ENCODE measurements around the gene NMNAT1. TPM values are rescaled to one million over a fixed set of nuclear protein-coding genes. Genes with fewer than 3 reads are reported as not detected.

NMNAT1 gene
- total RNA-seq, 1 experiment from 2014 or later, result 8.6 TPM

DNA sequence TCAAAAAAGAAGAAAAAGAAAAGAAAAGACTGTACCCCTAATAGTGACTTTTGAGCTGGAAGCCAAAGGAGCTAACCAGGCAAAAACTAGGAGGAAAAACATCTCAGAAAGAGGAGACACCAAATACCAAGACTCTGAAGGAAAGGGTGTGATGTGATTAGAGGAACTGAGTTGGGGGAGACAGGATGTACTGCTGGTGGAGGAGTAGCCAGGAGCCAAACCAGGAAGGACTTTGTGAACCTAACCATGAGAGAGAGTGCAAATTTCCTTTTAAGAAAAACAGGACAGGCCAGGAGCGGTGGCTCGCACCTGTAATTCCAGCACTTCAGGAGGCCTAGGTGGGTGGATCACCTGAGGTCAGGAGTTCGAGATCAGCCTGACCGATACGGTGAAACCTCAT is 49.6 kb downstream of the NMNAT1 start:
- ChIA-PET RAD21 (ENCODE audit: low non-redundant PET in 1 of 2, low total read pairs in 2 of 2, uncharacterized antibody in 2 of 2, unreplicated experiment in 2 of 2) (no interaction called here), POLR2A (no interaction called here), CTCF (interaction anchor here (0.6 kb wide), 1 partner anchor 161 kb away, joined by 3 read pairs; no protein-coding TSS in a partner anchor)
- no peak for DNase-seq (ENCODE audit: low read depth, low spot score)
- no peak for ATAC-seq
- H3K9me3 ChIP-seq (ENCODE audit: control insufficient read depth in 1 of 2, insufficient read depth in 1 of 2, low read depth in 1 of 2, low read length in 2 of 2), result no peaks in the 10 kb centered on the region
- peaks cover 5 to 8% of the 10 kb centered on the region in 2 experiments for H3K4me1 ChIP-seq (ENCODE audit: control insufficient read depth in 1 of 2, insufficient read depth in 2 of 2, low read length in 2 of 2)
- intact Hi-C loops (cut with micrococcal nuclease), result no loop called here
- no peaks in the 10 kb centered on the region for H3K36me3 ChIP-seq (ENCODE audit: control insufficient read depth in 1 of 2, insufficient read depth in 2 of 2, low read length in 2 of 2)
- TF ChIP-seq FOSL1 (IDR thresholded peaks at IDR 0.05; ENCODE audit: low read depth), result no peak
- no peak for TF ChIP-seq YY1 (IDR thresholded peaks at IDR 0.05; ENCODE audit: extremely low read depth, insufficient replicate concordance, low read depth, low read length)
- no peak for TF ChIP-seq ELF1 (IDR thresholded peaks at IDR 0.05; ENCODE audit: borderline replicate concordance, low read depth)
- no peak for TF ChIP-seq RAD21 (IDR thresholded peaks at IDR 0.05; ENCODE audit: low read depth)
- TF ChIP-seq, protein P1, sequence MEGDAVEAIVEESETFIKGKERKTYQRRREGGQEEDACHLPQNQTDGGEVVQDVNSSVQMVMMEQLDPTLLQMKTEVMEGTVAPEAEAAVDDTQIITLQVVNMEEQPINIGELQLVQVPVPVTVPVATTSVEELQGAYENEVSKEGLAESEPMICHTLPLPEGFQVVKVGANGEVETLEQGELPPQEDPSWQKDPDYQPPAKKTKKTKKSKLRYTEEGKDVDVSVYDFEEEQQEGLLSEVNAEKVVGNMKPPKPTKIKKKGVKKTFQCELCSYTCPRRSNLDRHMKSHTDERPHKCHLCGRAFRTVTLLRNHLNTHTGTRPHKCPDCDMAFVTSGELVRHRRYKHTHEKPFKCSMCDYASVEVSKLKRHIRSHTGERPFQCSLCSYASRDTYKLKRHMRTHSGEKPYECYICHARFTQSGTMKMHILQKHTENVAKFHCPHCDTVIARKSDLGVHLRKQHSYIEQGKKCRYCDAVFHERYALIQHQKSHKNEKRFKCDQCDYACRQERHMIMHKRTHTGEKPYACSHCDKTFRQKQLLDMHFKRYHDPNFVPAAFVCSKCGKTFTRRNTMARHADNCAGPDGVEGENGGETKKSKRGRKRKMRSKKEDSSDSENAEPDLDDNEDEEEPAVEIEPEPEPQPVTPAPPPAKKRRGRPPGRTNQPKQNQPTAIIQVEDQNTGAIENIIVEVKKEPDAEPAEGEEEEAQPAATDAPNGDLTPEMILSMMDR (IDR thresholded peaks at IDR 0.05 in 2 of 3, conservative IDR thresholded peaks at IDR 0.05 in 1 of 3; ENCODE audit: borderline replicate concordance in 1 of 3, insufficient read depth in 1 of 3, low read depth in 2 of 3, low read length in 2 of 3), result no peak
- TF ChIP-seq SRF (IDR thresholded peaks at IDR 0.05; ENCODE audit: low read depth), result no peak
- TF ChIP-seq, protein P2, sequence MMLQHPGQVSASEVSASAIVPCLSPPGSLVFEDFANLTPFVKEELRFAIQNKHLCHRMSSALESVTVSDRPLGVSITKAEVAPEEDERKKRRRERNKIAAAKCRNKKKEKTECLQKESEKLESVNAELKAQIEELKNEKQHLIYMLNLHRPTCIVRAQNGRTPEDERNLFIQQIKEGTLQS (IDR thresholded peaks at IDR 0.05), result no peak
- TF ChIP-seq, protein P3, sequence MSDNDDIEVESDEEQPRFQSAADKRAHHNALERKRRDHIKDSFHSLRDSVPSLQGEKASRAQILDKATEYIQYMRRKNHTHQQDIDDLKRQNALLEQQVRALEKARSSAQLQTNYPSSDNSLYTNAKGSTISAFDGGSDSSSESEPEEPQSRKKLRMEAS (IDR thresholded peaks at IDR 0.05), result no peak
- TF ChIP-seq EZH2 (IDR thresholded peaks at IDR 0.05), result no peak
- TF ChIP-seq SP1 (IDR thresholded peaks at IDR 0.05; ENCODE audit: low read depth), result no peak
- TF ChIP-seq SIN3A (IDR thresholded peaks at IDR 0.05; ENCODE audit: low read depth), result no peak
- no peak overlapping the region for H3K4me2 ChIP-seq (ENCODE audit: low read length)
- H4K20me1 ChIP-seq (ENCODE audit: insufficient read depth), result no peaks in the 10 kb centered on the region
- H3K27ac ChIP-seq (ENCODE audit: low read depth, low read length), result no peak overlapping the region
- H3K4me3 ChIP-seq (replicated peaks in 1 of 2; ENCODE audit: low read depth in 1 of 2, low read length in 2 of 2), result no peak overlapping the region
- no peak overlapping the region for H3K9ac ChIP-seq (ENCODE audit: low read length)
- BruUV-seq (replicated peaks), result no TSS peak
- H3K27me3 ChIP-seq (ENCODE audit: insufficient read depth, low read length), result no peaks in the 10 kb centered on the region
- no peaks in the 10 kb centered on the region for H3K79me2 ChIP-seq (ENCODE audit: insufficient read depth, low read length)
- no peak overlapping the region for H2AFZ ChIP-seq (ENCODE audit: low read depth, low read length, poor library complexity, severe bottlenecking)
- H3K9me2 ChIP-seq (ENCODE audit: insufficient read depth), result no peaks in the 10 kb centered on the region

All from HCT116 (cell line).